Adrenal gland (tissue), 19 donors: ENCODE measurements around the gene SNN. TPM values are rescaled to one million over a fixed set of nuclear protein-coding genes. Genes with fewer than 3 reads are reported as not detected.

Experiments
- DNase-seq, 7 donors: peaks; one replicate each; pipeline ENCODE4 v3.0.0-alpha.2; 2019 to 2020
- H3K27ac ChIP-seq, 5 donors: fragments of 200-600 bp; sonication (generic) in 4 of 5; 1 replicate in 3 of 5; 2 replicates in 2 of 5; pipeline versions ENCODE4 v1.5.1 to v1.8.0; 2016 to 2020; ENCODE audit warnings: mild to moderate bottlenecking in 1 of 5
- H3K27me3 ChIP-seq: fragments of 200-600 bp; 2 replicates; pipeline ENCODE4 v1.8.0; 2021
- H3K36me3 ChIP-seq, 2 donors: fragments of 200-600 bp; replicated peaks in 1 of 2; 1 replicate in 1 of 2; 2 replicates in 1 of 2; pipeline versions ENCODE4 v1.5.1 to v1.8.0; 2018 to 2022
- H3K4me1 ChIP-seq, 2 donors: fragments of 200-600 bp; replicated peaks in 1 of 2; 1 replicate in 1 of 2; 2 replicates in 1 of 2; pipeline versions ENCODE4 v1.5.1 to v1.8.0; 2018 to 2021
- H3K4me3 ChIP-seq, 4 donors: fragments of 200-600 bp; sonication (generic) in 3 of 4; one replicate each; pipeline ENCODE4 v1.5.1; 2016 to 2018
- H3K9me3 ChIP-seq, 3 donors: fragments of 200-600 bp; sonication (generic) in 1 of 3; replicated peaks in 1 of 3; 1 replicate in 2 of 3; 2 replicates in 1 of 3; pipeline versions ENCODE4 v1.5.1 to v1.8.0; 2016 to 2021
- CTCF ChIP-seq, 6 experiments: fragments of 450-650 bp in 4 of 6; fragments of 200-600 bp in 2 of 6; sonication (generic) in 1 of 6; IDR thresholded peaks; 1 replicate in 5 of 6; 2 replicates in 1 of 6; pipeline versions ENCODE4 v1.5.1 to v1.8.0; 2016 to 2021; ENCODE audit warnings: antibody characterized with exemption in 6 of 6, mild to moderate bottlenecking in 2 of 6, moderate library complexity in 1 of 6
- POLR2A ChIP-seq, 2 donors: fragments of 450-650 bp; IDR thresholded peaks; one replicate each; pipeline ENCODE4 v1.6.1; 2017; ENCODE audit warnings: antibody characterized with exemption in 2 of 2, mild to moderate bottlenecking in 2 of 2, moderate library complexity in 1 of 2
- WGBS, 4 donors: extraction: QIAGEN DNeasy Blood & Tissue Kit in 2 of 4; methylation state at CpG; one replicate each; pipeline versions ENCODE4 v1.1.5 to v1.1.7; 2013 to 2017; 5-methylcytosine and 5-hydroxymethylcytosine counted together
- intact Hi-C, 2 donors: fragments of 100-400 bp; cut with DNase I; formaldehyde crosslinking; loops; one replicate each; pipeline versions ENCODE4 v1.14.1 to v1.15.0; 2022 to 2023
- long read RNA-seq, 10 donors: library from polyadenylated mRNA in 3 of 10; unstranded in 2 of 10; stranded (forward) in 1 of 10; transcript quantifications; one replicate each; pipeline ENCODE4 v2.0.0 and lab custom pipeline, GENCODE V29; 2021 to 2026
- polyA plus RNA-seq, 3 donors: library from polyadenylated mRNA; stranded (reverse); fragments of 200-250 nt in 2 of 3; fragments of 350-450 nt in 1 of 3; fragmentation: Illumina TruSeq in 1 of 3; extraction: RNeasy Lipid Tissue Mini Kit (QIAGEN cat#74804) in 1 of 3; gene quantifications; one replicate each; pipeline ENCODE4 v1.2.3, GENCODE V29; 2013 to 2014
- total RNA-seq, 9 donors: library from RNA; depleted of rRNA in 4 of 9; stranded (reverse); fragments of >200 nt in 4 of 9; fragments of 120-200 nt in 1 of 9; fragmentation: NEBNext Ultra II Directional in 1 of 9; extraction: Animal tissue kit (Norgen Biotek cat#: 25700) in 1 of 9; gene quantifications; one replicate each; pipeline versions ENCODE4 v1.1.0 to v1.2.4, GENCODE V29; 2013 to 2023
- donor health status: healthy with polysubstance abuse.
- donor health status: Bipolar disorder and iron deficiency.
- donor health status: DM: yes; HTN: yes; CAD: no.
- donor health status: DM: no; HTN: no; CAD: no.
- donor health status: DM: no; HTN: no; CAD: no.
- donor health status: DM: yes; HTN: yes; CAD: no.

SNN gene
- total RNA-seq (10 to 100 TPM; 29.5 to 94.7 (median 40.9) TPM), polyA plus RNA-seq (10 to 100 TPM; 10.5 to 53.2 (median 19.0) TPM)
- long read RNA-seq, donor 1, transcript SNN-201 (2 exons, 3,312 nt), result major isoform, 21 of 84 reads
- long read RNA-seq, donor 1, partial matches to known transcripts, result 63 of 84 reads
- long read RNA-seq, donor 1, other reads (novel, unspliced or antisense), result 0 of 84 reads
- long read RNA-seq, donor 2, transcript SNN-201 (2 exons, 3,312 nt), result major isoform, 11 of 16 reads
- long read RNA-seq, donor 2, partial matches to known transcripts, result 5 of 16 reads
- long read RNA-seq, donor 2, other reads (novel, unspliced or antisense), result 0 of 16 reads
- long read RNA-seq, donor 3, transcript SNN-201 (2 exons, 3,312 nt), result major isoform, 12 of 44 reads
- long read RNA-seq, donor 3, partial matches to known transcripts, result 32 of 44 reads
- long read RNA-seq, donor 3, other reads (novel, unspliced or antisense), result 0 of 44 reads
- long read RNA-seq, donor 4, transcript SNN-201 (2 exons, 3,312 nt), result major isoform, 5 of 8 reads
- long read RNA-seq, donor 4, partial matches to known transcripts, result 0 of 8 reads
- long read RNA-seq, donor 4, other reads (novel, unspliced or antisense), result 3 of 8 reads
- long read RNA-seq, donor 5, transcript SNN-201 (2 exons, 3,312 nt), result major isoform, 165 of 182 reads
- long read RNA-seq, donor 5, partial matches to known transcripts, result 0 of 182 reads
- long read RNA-seq, donor 5, other reads (novel, unspliced or antisense), result 17 of 182 reads
- long read RNA-seq, donor 6, transcript SNN-201 (2 exons, 3,312 nt), result major isoform, 6 of 12 reads
- long read RNA-seq, donor 6, partial matches to known transcripts, result 0 of 12 reads
- long read RNA-seq, donor 6, other reads (novel, unspliced or antisense), result 6 of 12 reads
- long read RNA-seq, donor 7, transcript SNN-201 (2 exons, 3,312 nt), result major isoform, 9 of 51 reads
- long read RNA-seq, donor 7, partial matches to known transcripts, result 42 of 51 reads
- long read RNA-seq, donor 7, other reads (novel, unspliced or antisense), result 0 of 51 reads
- long read RNA-seq, donor 8, transcript SNN-201 (2 exons, 3,312 nt), result major isoform, 21 of 45 reads
- long read RNA-seq, donor 8, partial matches to known transcripts, result 16 of 45 reads
- long read RNA-seq, donor 8, other reads (novel, unspliced or antisense), result 8 of 45 reads
- long read RNA-seq, donor 9, transcript SNN-201 (2 exons, 3,312 nt), result major isoform, 9 of 56 reads
- long read RNA-seq, donor 9, partial matches to known transcripts, result 47 of 56 reads
- long read RNA-seq, donor 9, other reads (novel, unspliced or antisense), result 0 of 56 reads
- long read RNA-seq, donor 10, transcript SNN-201 (2 exons, 3,312 nt), result major isoform, 13 of 13 reads
- long read RNA-seq, donor 10, partial matches to known transcripts, result 0 of 13 reads
- long read RNA-seq, donor 10, other reads (novel, unspliced or antisense), result 0 of 13 reads

GRCh38 chr16:11667824-11668622 is at the start of gene SNN:
Gene SNN, plus strand, starts transcription at chr16:11668455. Its CDS starts 7,605 bp downstream, at chr16:11676060.
- DNase-seq, result peak; percentile 85 to 93 (median 89)
- intact Hi-C loops, result no loop called here

GRCh38 chr16:11619327-11619851 is 48.9 kb upstream of the SNN start:
- H3K27me3 ChIP-seq, result no peaks in the 10 kb centered on the region

More at GRCh38 chr16:11667824-11668622, at the start of gene SNN:
- peak; percentile 41 to 59 for TF ChIP-seq POLR2A (IDR thresholded peaks at IDR 0.05)
- TF ChIP-seq CTCF (IDR thresholded peaks at IDR 0.05), result no peak
- H3K9me3 ChIP-seq, result no peaks in the 10 kb centered on the region
- H3K36me3 ChIP-seq, result no peaks in the 10 kb centered on the region
- peak within 1 kb of the TSS; percentile 22 to 95 (median 57) for H3K4me3 ChIP-seq
- H3K27ac ChIP-seq, result peak within 1 kb of the TSS; percentile 60 to 89 (median 84)
- H3K4me1 ChIP-seq, result peaks cover 26 to 37% of the 10 kb centered on the region in 2 donors
- H3K27me3 ChIP-seq, result no peaks in the 10 kb centered on the region
- WGBS, 4 donors, result 0 to 11% (median 4%) methylated on average over 1 to 84 of the region's 93 CpGs

More at GRCh38 chr16:11619327-11619851, 48.9 kb upstream of the SNN start:
- TF ChIP-seq POLR2A (IDR thresholded peaks at IDR 0.05), result no peak
- TF ChIP-seq CTCF (IDR thresholded peaks at IDR 0.05), result no peak
- no peaks in the 10 kb centered on the region for H3K4me1 ChIP-seq
- DNase-seq, result peak in 2 of 7 donors; percentile 51 to 56
- H3K4me3 ChIP-seq, result no peak overlapping the region
- H3K36me3 ChIP-seq, result no peaks in the 10 kb centered on the region
- WGBS, 4 donors, result 82 to 90% (median 85%) methylated on average over 2 of the region's 2 CpGs
- intact Hi-C loops, result no loop called here
- no peak overlapping the region for H3K27ac ChIP-seq
- no peaks in the 10 kb centered on the region for H3K9me3 ChIP-seq
